DOHH2 (cell line): ENCODE measurements around the gene FNDC7.

Experiments
- EZH2phosphoT487 ChIP-seq: fragments of 200-600 bp; sonication (generic); IDR thresholded peaks from 2 replicates; pipeline ENCODE4 v1.6.1; 2017; ENCODE audit warnings: borderline replicate concordance, mild to moderate bottlenecking, antibody characterized with exemption, low read length, moderate library complexity, mixed read lengths
- TF ChIP-seq, protein P1 (sequence below): fragments of 200-600 bp; sonication (generic); IDR thresholded peaks from one replicate; pipeline ENCODE4 v1.5.1; 2014; ENCODE audit warnings: antibody characterized with exemption, mild to moderate bottlenecking, low read depth, low read length; ENCODE audit not compliant: poor library complexity, severe bottlenecking

DNA sequence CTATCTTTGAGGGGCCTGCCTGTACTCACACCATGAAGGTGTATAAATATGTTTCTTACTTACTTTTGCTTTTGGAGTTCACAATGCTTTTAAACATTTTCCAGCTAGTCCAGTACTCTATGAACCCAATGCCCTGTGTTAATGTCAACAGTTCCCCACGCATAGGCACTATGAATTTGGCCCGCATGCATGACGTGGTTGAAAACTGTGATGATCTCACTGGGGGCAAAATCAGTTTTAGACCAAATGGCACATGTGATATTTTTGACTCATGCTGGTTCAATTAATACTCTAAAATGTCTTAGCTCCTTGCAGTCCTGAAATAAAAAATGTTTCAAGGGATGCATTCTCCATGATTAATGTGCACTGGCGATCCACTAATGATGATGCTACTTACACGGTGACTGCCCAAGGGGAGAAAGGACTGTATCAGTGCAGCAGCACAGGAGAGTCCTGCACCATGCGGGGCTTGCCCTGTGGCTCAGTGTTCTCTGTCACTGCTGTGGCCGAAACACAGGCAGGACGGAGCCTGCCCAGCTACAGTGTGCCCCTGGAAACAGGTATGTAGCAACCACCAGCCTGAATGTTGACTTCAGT lies 15.7 kb downstream of the FNDC7 start:
- TF ChIP-seq, protein P1, sequence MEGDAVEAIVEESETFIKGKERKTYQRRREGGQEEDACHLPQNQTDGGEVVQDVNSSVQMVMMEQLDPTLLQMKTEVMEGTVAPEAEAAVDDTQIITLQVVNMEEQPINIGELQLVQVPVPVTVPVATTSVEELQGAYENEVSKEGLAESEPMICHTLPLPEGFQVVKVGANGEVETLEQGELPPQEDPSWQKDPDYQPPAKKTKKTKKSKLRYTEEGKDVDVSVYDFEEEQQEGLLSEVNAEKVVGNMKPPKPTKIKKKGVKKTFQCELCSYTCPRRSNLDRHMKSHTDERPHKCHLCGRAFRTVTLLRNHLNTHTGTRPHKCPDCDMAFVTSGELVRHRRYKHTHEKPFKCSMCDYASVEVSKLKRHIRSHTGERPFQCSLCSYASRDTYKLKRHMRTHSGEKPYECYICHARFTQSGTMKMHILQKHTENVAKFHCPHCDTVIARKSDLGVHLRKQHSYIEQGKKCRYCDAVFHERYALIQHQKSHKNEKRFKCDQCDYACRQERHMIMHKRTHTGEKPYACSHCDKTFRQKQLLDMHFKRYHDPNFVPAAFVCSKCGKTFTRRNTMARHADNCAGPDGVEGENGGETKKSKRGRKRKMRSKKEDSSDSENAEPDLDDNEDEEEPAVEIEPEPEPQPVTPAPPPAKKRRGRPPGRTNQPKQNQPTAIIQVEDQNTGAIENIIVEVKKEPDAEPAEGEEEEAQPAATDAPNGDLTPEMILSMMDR, result no peak
- no peak for TF ChIP-seq EZH2phosphoT487
